Sigmoid colon (tissue), 4 donors: Measurements from ENCODE around the gene GJB4.

Source experiments
- CTCF ChIP-seq, 4 experiments: fragments of 450-650 bp in 3 of 4; fragments of 200-600 bp in 1 of 4; IDR thresholded peaks; one replicate each; pipeline ENCODE4 v1.5.1; 2016 to 2019; ENCODE audit warnings: antibody characterized with exemption in 4 of 4, mild to moderate bottlenecking in 3 of 4, moderate library complexity in 2 of 4
- EP300 ChIP-seq, 4 donors: sonication (generic); formaldehyde crosslinking; IDR thresholded peaks; one replicate each; pipeline ENCODE4 v1.6.1; 2017; ENCODE audit warnings: antibody characterized with exemption in 4 of 4
- POLR2A ChIP-seq, 2 donors: fragments of 450-650 bp; IDR thresholded peaks; one replicate each; pipeline ENCODE4 v1.6.1; 2016; ENCODE audit warnings: antibody characterized with exemption in 2 of 2, mild to moderate bottlenecking in 2 of 2, moderate library complexity in 2 of 2

- TF ChIP-seq CTCF (IDR thresholded peaks at IDR 0.05): no peak
- no peak for TF ChIP-seq EP300 (IDR thresholded peaks at IDR 0.05)
- no peak for TF ChIP-seq POLR2A (IDR thresholded peaks at IDR 0.05)
Measured at GRCh38 chr1:34794790-34795180, 35.2 kb downstream of the GJB4 start.
